ENCODE measurements around the gene SPOPL.
"Not testable (repeated sequence)": the region's sequence is repeated elsewhere in the genome, so short reads cannot be mapped to it uniquely, and the experiment has no call there.

DNA sequence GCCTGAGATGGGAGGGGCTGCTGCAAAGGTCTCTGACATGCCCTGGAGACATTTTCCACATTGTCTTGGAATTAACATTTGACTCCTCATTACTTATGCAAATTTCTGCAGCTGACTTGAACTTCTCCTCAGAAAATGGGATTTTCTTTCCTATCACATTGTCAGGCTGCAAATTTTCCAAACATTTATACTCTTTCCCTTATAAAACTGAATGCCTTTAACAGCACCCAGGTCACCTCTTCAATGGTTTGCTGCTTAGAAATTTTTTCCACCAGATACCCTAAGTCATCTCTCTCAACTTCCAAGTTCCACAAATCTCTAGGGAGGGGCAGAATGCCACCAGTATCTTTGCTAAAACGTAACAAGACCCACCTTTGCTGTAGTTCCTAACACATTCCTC lies 22.8 kb downstream of the SPOPL start:
- TF ChIP-seq POLR2A (IDR thresholded peaks at IDR 0.05), result not testable (repeated sequence)
- TF ChIP-seq, protein P1, sequence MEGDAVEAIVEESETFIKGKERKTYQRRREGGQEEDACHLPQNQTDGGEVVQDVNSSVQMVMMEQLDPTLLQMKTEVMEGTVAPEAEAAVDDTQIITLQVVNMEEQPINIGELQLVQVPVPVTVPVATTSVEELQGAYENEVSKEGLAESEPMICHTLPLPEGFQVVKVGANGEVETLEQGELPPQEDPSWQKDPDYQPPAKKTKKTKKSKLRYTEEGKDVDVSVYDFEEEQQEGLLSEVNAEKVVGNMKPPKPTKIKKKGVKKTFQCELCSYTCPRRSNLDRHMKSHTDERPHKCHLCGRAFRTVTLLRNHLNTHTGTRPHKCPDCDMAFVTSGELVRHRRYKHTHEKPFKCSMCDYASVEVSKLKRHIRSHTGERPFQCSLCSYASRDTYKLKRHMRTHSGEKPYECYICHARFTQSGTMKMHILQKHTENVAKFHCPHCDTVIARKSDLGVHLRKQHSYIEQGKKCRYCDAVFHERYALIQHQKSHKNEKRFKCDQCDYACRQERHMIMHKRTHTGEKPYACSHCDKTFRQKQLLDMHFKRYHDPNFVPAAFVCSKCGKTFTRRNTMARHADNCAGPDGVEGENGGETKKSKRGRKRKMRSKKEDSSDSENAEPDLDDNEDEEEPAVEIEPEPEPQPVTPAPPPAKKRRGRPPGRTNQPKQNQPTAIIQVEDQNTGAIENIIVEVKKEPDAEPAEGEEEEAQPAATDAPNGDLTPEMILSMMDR (IDR thresholded peaks at IDR 0.05), result not testable (repeated sequence)

Measured in transverse colon (tissue), 3 donors.